ENCODE measurements around the gene SKI. TPM values are rescaled to one million over a fixed set of nuclear protein-coding genes. Genes with fewer than 3 reads are reported as not detected.

SKI gene
- total RNA-seq, 3 donors from 2014 or later: 26.8 to 86.6 (median 29.0) TPM

DNA sequence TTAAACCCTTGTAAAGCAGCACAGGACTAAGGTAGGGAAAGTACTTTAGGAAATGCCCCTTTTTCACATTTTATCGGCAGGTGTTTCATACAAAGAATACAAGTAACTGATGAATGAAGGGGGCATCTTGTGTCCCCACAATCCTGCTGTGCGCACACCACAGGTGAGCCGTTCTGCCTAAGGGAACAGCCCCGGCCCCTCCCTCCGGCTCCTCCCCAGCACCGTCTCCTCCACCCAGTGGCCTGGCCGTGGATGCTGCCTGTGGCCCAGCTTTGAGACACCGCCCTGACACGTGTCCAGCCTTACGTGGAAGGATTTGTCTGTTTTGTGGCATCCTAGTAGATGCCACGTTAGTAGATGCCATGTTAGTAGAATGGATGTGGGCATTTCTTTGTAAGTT lies 46.4 kb upstream of the SKI start:
- ATAC-seq: no peak
- TF ChIP-seq, protein P1, sequence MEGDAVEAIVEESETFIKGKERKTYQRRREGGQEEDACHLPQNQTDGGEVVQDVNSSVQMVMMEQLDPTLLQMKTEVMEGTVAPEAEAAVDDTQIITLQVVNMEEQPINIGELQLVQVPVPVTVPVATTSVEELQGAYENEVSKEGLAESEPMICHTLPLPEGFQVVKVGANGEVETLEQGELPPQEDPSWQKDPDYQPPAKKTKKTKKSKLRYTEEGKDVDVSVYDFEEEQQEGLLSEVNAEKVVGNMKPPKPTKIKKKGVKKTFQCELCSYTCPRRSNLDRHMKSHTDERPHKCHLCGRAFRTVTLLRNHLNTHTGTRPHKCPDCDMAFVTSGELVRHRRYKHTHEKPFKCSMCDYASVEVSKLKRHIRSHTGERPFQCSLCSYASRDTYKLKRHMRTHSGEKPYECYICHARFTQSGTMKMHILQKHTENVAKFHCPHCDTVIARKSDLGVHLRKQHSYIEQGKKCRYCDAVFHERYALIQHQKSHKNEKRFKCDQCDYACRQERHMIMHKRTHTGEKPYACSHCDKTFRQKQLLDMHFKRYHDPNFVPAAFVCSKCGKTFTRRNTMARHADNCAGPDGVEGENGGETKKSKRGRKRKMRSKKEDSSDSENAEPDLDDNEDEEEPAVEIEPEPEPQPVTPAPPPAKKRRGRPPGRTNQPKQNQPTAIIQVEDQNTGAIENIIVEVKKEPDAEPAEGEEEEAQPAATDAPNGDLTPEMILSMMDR (IDR thresholded peaks at IDR 0.05): no peak
- intact Hi-C loops (cut with DNase I, micrococcal nuclease): no loop called here
- Histone ChIP-seq H3K4me1 (ENCODE audit: low read depth) (no peaks in the 10 kb centered on the region), H3K9me3 (no peaks in the 10 kb centered on the region), H3K36me3 (ENCODE audit: low read depth) (no peaks in the 10 kb centered on the region), H3K4me3 (no peak overlapping the region)
- no peak for DNase-seq

DNA sequence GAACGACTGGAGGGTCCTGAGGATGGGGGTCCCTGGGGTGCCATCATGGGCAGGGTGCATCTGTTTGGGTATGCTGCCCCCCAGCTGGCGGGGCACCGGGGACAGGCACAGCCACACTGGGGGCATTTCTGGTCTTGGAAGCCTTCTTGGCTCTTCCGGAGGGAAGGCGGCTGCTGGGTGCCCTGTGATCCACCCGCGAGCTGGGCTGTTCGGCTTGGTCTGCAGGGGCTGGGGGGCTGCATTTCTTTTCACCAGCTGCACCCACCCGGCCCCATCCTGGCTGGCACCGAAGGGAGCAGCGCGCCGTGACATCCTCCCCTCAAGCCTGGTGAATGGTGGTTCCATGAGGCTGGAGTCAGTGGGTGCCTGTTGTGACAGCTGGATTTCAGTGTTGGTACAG lies 45.7 kb upstream of the SKI start:
- Histone ChIP-seq H3K36me3 (ENCODE audit: low read depth) (no peaks in the 10 kb centered on the region), H3K4me3 (no peak overlapping the region), H3K4me1 (ENCODE audit: low read depth) (no peaks in the 10 kb centered on the region), H3K9me3 (no peaks in the 10 kb centered on the region)
- ATAC-seq (no peak), DNase-seq (no peak)
- TF ChIP-seq, protein P1 (IDR thresholded peaks at IDR 0.05): no peak
- intact Hi-C loops (cut with DNase I, micrococcal nuclease): no loop called here

DNA sequence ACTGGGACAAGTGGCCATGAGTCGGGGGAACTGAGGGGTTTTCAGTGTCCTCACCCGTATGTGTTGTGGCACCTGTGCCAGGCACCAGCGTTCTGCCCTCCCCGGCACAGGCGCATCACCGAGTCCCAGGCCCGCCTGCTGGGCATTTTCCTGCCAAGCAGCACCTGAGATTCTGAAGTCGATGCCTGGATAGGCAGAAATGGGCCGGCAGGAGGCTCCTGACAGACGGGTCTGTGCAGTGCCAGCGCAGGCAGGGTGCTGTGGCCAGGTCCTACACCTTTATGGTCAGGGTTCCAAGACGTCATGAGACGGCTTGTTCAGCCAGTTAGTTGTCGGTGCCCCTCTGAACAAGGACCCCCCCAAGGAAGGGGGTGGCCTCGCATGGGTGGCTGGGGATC lies 44.2 kb upstream of the SKI start:
- intact Hi-C loops (cut with DNase I, micrococcal nuclease): no loop called here
- Histone ChIP-seq H3K36me3 (ENCODE audit: low read depth) (no peaks in the 10 kb centered on the region), H3K4me1 (ENCODE audit: low read depth) (no peaks in the 10 kb centered on the region), H3K9me3 (no peaks in the 10 kb centered on the region), H3K4me3 (no peak overlapping the region)
- DNase-seq: no peak
- TF ChIP-seq, protein P1 (IDR thresholded peaks at IDR 0.05): no peak
- no peak for ATAC-seq

DNA sequence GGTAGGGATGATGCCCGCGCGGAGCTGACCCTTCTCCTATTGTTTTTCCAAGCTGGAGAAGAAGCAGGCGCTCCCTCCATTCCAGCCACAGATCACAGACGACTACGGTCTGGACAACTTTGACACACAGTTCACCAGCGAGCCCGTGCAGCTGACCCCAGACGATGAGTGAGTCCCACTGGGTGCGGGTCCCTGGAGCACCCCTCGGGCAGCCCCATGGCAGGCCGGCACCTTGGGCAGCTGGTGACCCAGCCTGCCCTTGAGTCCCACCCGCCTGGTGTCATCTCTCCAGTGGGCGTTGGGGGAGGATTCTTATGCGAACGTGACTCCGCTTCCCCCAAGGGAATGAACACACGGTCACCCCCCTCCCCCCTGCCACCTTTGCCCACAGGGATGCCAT lies 43.6 kb upstream of the SKI start:
- Histone ChIP-seq H3K4me1 (ENCODE audit: low read depth) (peaks cover 5% of the 10 kb centered on the region), H3K4me3 (no peak overlapping the region), H3K36me3 (ENCODE audit: low read depth) (no peaks in the 10 kb centered on the region), H3K9me3 (no peaks in the 10 kb centered on the region)
- no peak for DNase-seq
- no peak for ATAC-seq
- TF ChIP-seq, protein P1 (IDR thresholded peaks at IDR 0.05): no peak
- intact Hi-C loops (cut with DNase I, micrococcal nuclease): no loop called here

DNA sequence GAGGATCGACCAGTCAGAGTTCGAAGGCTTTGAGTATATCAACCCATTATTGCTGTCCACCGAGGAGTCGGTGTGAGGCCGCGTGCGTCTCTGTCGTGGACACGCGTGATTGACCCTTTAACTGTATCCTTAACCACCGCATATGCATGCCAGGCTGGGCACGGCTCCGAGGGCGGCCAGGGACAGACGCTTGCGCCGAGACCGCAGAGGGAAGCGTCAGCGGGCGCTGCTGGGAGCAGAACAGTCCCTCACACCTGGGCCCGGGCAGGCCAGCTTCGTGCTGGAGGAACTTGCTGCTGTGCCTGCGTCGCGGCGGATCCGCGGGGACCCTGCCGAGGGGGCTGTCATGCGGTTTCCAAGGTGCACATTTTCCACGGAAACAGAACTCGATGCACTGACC lies 43.2 kb upstream of the SKI start:
- DNase-seq: no peak
- TF ChIP-seq, protein P1 (IDR thresholded peaks at IDR 0.05): no peak
- Histone ChIP-seq H3K4me3 (no peak overlapping the region), H3K9me3 (no peaks in the 10 kb centered on the region), H3K4me1 (ENCODE audit: low read depth) (peaks cover 5% of the 10 kb centered on the region), H3K36me3 (ENCODE audit: low read depth) (no peaks in the 10 kb centered on the region)
- intact Hi-C loops (cut with DNase I, micrococcal nuclease): no loop called here
- ATAC-seq: no peak

All from mucosa of descending colon (tissue), 3 donors.